GM12878 (cell line): ENCODE measurements around the gene C20orf96. TPM values are rescaled to one million over a fixed set of nuclear protein-coding genes. Genes with fewer than 3 reads are reported as not detected.

Experiments used
- CHD2 ChIP-seq: IDR thresholded peaks from 2 replicates; pipeline ENCODE4 v1.6.1; 2011; ENCODE audit warnings: low read depth, low read length, improper control_type of control experiment, borderline replicate concordance
- CREB1 ChIP-seq: IDR thresholded peaks from 2 replicates; pipeline ENCODE4 v1.6.1; 2012; ENCODE audit warnings: low read depth, mild to moderate bottlenecking, inconsistent platforms
- CTCF ChIP-seq, 3 experiments: IDR thresholded peaks in 2 of 3; conservative IDR thresholded peaks in 1 of 3; 2 replicates each; pipeline ENCODE4 v1.5.1; 2011; ENCODE audit warnings: low read depth in 3 of 3, low read length in 3 of 3, mild to moderate bottlenecking in 3 of 3, control low read depth in 2 of 3, moderate library complexity in 2 of 3, inconsistent platforms in 1 of 3, mixed read lengths in 1 of 3; ENCODE audit not compliant: control insufficient read depth in 2 of 3, insufficient read depth in 1 of 3; ENCODE audit errors: extremely low read depth in 1 of 3
- E2F4 ChIP-seq: IDR thresholded peaks from 2 replicates; pipeline ENCODE4 v1.6.1; 2012; ENCODE audit warnings: low read depth, low read length, improper control_type of control experiment
- EED ChIP-seq: sonication (generic); IDR thresholded peaks from 2 replicates; pipeline ENCODE4 v1.6.1; 2016; ENCODE audit warnings: antibody characterized with exemption, low read depth
- HCFC1 ChIP-seq: fragments of 150-350 bp; IDR thresholded peaks from 2 replicates; pipeline ENCODE4 v1.6.1; 2014; ENCODE audit warnings: low read length
- IRF5 ChIP-seq: fragments of 450-650 bp; IDR thresholded peaks from 2 replicates; pipeline ENCODE4 v1.6.1; 2017; ENCODE audit warnings: borderline replicate concordance
- LARP7 ChIP-seq: fragments of 450-650 bp; IDR thresholded peaks from 2 replicates; pipeline ENCODE4 v1.6.1; 2017; ENCODE audit warnings: mild to moderate bottlenecking
- MLLT1 ChIP-seq: fragments of 450-650 bp; IDR thresholded peaks from 2 replicates; pipeline ENCODE4 v1.6.1; 2016; ENCODE audit warnings: mild to moderate bottlenecking
- NFYB ChIP-seq: IDR thresholded peaks from 2 replicates; pipeline ENCODE4 v1.6.1; 2011; ENCODE audit warnings: low read depth, mild to moderate bottlenecking, low read length, improper control_type of control experiment, moderate library complexity; ENCODE audit not compliant: insufficient read depth
- NKRF ChIP-seq: fragments of 450-650 bp; conservative IDR thresholded peaks from 2 replicates; pipeline ENCODE4 v1.6.1; 2017; ENCODE audit warnings: mild to moderate bottlenecking, moderate library complexity
- NR2F1 ChIP-seq: fragments of 450-650 bp; conservative IDR thresholded peaks from 2 replicates; pipeline ENCODE4 v1.6.1; 2017; ENCODE audit warnings: mild to moderate bottlenecking
- PAX8 ChIP-seq: fragments of 450-650 bp; IDR thresholded peaks from 2 replicates; pipeline ENCODE4 v1.6.1; 2017; ENCODE audit warnings: mild to moderate bottlenecking, moderate library complexity
- SMARCA5 ChIP-seq: fragments of 450-650 bp; IDR thresholded peaks from 2 replicates; pipeline ENCODE4 v1.6.1; 2017; ENCODE audit warnings: mild to moderate bottlenecking
- SMC3 ChIP-seq: IDR thresholded peaks from 2 replicates; pipeline ENCODE4 v1.6.1; 2011; ENCODE audit warnings: low read length, improper control_type of control experiment, borderline replicate concordance
- SPI1 ChIP-seq: IDR thresholded peaks from 2 replicates; pipeline ENCODE4 v1.6.1; 2011; ENCODE audit warnings: low read depth, mild to moderate bottlenecking, low read length, moderate library complexity, borderline replicate concordance; ENCODE audit not compliant: insufficient read depth
- ZBTB11 ChIP-seq: fragments of 450-650 bp; formaldehyde crosslinking; IDR thresholded peaks from 2 replicates; pipeline ENCODE4 v1.5.0; 2022; ENCODE audit warnings: mild to moderate bottlenecking, missing genetic modification characterization
- polyA plus RNA-seq, 11 experiments: library from polyadenylated mRNA; depleted of rRNA in 4 of 11; unstranded in 6 of 11; stranded (reverse) in 5 of 11; fragments of >200 nt; fragmentation: Nextera tagmentation in 4 of 11; fragmentation: Illumina TruSeq in 1 of 11; extraction: Ambion mirVana in 4 of 11; extraction: Trizol in 1 of 11; gene quantifications; 1 replicate in 1 of 11; 2 replicates in 10 of 11; pipeline versions ENCODE4 v1.2.1 to v1.2.3, GENCODE V29; 2011 to 2016; ENCODE audit warnings: inconsistent platforms in 2 of 11, missing spikeins in 2 of 11, low read depth in 1 of 11
- total RNA-seq, 4 experiments: library from RNA; depleted of rRNA in 3 of 4; stranded (reverse); fragments of >200 nt in 3 of 4; fragmentation: Illumina TruSeq in 1 of 4; extraction: Trizol in 1 of 4; gene quantifications; 2 replicates each; pipeline versions ENCODE4 v1.2.1 to v1.2.3, GENCODE V29; 2013 to 2021

C20orf96 gene
- total and polyA plus RNA-seq, 10 of the 15 experiments (the other 5 are each of a cell fraction or from before 2014, with no cell fraction given): 1.4 to 8.6 (median 5.9) TPM

GRCh38 chr20:266596-267562 is 23.7 kb downstream of the C20orf96 start (continued):
- TF ChIP-seq MLLT1 (0 out of 2 replicates have a peak, but pooled peaks have one; percentile 31), ZBTB11 (CRISPR knock-in tag) (no peak), CTCF (IDR thresholded peaks at IDR 0.05 in 2 of 3, conservative IDR thresholded peaks at IDR 0.05 in 1 of 3; ENCODE audit: control insufficient read depth in 2 of 3, extremely low read depth in 1 of 3, insufficient read depth in 1 of 3, low read depth in 3 of 3, low read length in 3 of 3) (peak; percentile 91 to 94 (median 94)), IRF5 (no peak), EED (no peak), NFYB (no peak), SMC3 (peak; percentile 83), E2F4 (no peak; the same call in 1 of the 2 replicates), NR2F1 (peak; percentile 50; the same call in 1 of the 2 replicates), CREB1 (no peak), CHD2 (no peak), NKRF (no peak), SPI1 (no peak), SMARCA5 (peak; percentile 35; the same call in 1 of the 2 replicates), LARP7 (no peak), PAX8 (no peak), HCFC1 (no peak; the same call in 1 of the 2 replicates)
